Skeletal muscle cell (primary cell): ENCODE data around the gene ACSF3.

Experiments
- DNase-seq: peaks from one replicate; pipeline ENCODE4 v3.0.0-alpha.2; 2010; ENCODE audit warnings: low read depth
- H3K4me3 ChIP-seq: 2 replicates; pipeline ENCODE4 v1.5.1; 2011; ENCODE audit warnings: low read depth, mild to moderate bottlenecking, control low read depth, low read length, moderate library complexity

ACSF3 gene

DNA sequence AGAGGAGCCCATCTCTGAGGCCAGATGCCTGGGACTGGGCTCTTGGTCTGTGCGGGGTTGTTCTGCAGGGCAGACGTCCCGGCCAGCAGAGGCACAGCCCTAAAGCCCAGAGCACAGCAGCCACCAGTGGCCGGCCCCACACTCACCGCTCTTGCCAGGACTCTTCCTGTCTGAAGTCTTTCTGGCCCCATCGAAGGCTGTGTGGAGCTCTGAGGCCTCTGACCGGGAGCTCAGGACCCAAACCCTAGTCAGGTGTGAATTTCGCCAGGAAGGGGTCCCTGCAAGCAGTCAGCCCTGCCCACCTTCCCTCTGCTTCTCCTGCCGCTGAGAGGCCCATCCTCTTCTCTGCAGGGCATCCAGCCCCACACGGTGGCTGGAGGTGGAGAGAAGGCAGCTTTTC lies 10.7 kb downstream of the ACSF3 start:
- no peak overlapping the region for H3K4me3 ChIP-seq
- no peak for DNase-seq

DNA sequence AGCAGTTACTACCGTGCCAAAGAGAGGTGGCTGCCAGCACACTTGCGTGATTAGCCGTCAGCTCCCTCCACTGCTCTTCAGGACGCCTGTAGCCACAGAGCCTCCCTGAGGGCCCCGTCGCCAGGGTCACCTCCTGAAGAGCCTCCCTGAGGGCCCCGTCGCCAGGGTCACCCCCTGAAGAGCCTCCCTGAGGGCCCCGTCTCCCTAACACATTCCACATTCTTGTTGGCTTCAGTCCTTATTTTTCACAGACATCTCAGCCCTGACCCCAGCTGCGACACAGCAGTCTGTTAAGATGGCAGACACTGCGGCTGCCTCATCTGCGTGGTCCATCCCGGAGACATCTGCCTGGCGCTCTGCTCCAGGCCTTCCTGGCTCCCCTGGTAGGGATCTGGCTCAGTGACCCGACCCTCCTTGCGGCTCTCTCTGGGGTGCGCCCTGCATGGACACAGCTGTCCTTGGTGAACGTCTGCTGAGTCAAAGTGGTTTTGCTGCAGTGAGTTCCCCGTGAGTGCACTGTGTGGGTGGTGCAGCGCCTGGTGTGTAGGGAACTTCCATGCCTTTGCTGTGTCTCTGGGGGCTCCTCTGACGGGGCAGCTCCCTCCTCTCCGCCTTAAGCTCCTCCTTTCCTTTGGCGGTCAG lies 11.4 kb downstream of the ACSF3 start:
- H3K4me3 ChIP-seq: no peak overlapping the region
- DNase-seq: no peak

DNA sequence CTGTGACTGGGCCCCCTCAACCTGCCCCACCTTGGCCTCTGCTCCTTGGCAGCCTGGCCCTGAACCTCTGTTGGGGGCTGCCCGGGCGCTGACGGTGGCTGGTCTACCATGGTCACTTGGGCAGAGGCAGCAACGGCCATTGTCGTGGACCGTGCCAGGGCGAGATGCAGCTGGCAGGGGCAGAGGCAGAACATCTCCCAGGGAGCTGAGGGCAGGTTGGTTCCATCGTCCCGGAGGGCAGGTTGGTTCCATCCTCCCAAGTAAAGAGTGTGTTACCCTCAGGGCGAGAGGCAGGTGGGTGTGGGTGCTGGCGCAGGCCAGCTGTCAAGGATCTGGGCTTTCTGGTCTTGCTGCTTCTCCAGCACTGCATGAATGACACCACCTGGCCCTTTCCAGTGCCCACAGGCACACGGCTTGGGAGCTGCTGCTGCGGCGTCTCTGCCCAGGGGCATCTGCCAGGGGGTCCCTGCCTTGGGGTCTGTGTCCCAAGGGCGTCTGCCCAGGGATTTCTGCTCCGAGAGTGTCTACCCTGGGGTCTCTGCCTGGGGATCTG lies 12.0 kb downstream of the ACSF3 start:
- DNase-seq: no peak
- H3K4me3 ChIP-seq: no peak overlapping the region

DNA sequence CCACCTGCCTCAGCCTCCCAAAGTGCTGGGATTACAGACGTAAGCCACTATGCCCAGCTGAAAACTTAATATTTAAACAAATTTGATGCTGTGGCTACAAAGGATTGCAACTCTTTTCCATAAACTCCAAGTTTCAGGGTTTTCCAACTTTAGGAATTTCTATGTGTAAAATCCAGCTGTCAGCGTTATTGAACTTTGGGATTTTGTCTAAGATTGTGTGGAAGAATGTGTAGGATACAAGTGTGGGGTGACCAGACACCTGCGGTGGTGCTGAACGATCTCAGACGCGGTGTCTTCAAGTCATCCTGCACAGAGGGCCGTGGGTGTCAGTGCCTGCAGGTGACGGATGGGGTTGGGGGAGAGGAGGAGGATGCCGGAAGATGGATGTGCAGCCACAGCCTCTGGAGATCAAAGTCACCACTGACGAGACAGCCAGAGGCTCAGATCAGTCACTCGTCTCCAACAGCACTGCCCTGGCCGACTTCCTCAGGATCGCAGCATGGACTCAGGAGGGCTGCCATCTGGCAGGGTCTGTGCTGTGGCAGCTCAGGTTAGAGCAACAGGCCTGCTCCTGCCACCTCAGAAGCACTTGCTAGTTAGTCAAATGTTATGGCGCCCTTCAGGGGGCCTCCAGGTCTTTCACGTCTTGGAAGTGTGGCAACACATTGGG lies 13.0 kb downstream of the ACSF3 start:
- DNase-seq: no peak
- no peak overlapping the region for H3K4me3 ChIP-seq

DNA sequence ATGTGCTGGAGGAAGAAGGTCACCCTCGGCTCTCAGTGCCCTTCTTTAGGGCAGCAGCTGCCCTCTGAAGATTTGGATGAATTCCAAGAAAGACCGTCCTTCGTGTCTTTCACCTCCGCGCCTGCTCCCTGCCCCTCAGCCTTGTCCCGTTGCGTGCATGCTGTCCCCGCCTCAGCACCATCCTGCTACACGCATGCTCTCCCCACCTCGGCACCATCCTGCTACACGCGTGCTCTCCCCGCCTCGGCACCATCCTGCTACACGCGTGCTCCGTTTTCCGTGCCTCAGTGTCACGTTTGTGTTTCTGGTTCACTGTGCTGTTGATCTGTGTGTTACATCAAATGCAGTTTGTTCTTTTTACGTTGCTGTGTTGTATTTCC lies 13.5 kb downstream of the ACSF3 start:
- DNase-seq: no peak
- no peak overlapping the region for H3K4me3 ChIP-seq

DNA sequence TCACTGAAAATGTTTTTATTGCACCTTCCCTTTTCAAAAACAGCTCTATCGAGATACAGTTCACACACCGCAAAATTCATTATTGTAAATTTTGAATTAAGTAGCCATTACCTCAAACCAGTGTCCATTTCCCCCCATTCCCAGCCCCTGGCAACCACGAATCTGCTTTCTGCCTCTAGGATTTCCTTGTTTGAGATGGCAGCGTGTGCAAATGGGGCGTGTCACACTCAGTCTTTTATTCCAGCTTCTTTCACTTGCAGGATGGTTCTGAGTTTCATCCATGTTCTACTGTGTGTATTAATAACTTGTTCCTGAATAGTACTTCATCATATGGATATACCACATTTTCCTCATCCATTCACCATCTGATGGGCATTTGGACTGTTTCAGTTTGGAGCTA lies 14.8 kb downstream of the ACSF3 start:
- H3K4me3 ChIP-seq: no peak overlapping the region
- DNase-seq: no peak

DNA sequence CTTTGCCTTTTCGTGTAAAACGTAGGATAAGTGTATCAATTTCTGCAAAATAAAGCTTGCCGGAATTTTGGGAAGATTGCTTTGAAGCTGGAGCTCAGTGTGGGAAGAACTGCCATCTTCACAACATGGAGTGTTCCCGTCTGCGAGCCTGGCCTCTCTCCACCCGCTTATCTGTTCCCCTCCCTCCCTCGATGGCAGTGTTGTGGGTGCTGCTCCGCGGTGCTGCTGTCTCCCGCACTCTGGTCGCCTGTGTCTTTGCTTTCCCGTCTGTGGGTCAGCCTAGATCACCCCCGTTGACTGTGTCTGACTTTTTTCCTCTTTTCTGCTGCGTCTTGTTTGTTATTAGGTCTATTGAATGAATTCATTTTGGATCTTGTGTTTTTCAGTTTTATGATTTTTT lies 17.0 kb downstream of the ACSF3 start:
- no peak for DNase-seq
- no peak overlapping the region for H3K4me3 ChIP-seq

DNA sequence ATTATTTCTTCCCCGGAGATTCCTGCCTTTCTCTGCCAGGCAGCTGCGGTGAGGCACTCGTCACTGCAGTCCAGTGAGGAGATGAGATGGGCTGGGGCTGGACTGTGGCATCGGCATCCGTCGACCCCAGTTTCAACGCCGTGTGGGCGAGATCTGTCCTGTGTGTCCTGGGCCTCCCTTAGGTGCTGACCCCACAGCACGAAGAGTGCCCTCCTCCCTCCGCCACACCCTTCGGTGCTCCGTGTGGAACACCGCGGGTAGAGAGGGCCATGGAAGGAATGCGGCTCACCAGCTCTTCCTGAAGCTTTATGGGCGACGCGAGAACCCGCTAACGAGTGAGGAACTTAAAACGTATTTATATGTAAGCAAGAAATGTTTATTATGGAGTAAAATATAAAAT lies 17.6 kb downstream of the ACSF3 start:
- H3K4me3 ChIP-seq: no peak overlapping the region
- no peak for DNase-seq

DNA sequence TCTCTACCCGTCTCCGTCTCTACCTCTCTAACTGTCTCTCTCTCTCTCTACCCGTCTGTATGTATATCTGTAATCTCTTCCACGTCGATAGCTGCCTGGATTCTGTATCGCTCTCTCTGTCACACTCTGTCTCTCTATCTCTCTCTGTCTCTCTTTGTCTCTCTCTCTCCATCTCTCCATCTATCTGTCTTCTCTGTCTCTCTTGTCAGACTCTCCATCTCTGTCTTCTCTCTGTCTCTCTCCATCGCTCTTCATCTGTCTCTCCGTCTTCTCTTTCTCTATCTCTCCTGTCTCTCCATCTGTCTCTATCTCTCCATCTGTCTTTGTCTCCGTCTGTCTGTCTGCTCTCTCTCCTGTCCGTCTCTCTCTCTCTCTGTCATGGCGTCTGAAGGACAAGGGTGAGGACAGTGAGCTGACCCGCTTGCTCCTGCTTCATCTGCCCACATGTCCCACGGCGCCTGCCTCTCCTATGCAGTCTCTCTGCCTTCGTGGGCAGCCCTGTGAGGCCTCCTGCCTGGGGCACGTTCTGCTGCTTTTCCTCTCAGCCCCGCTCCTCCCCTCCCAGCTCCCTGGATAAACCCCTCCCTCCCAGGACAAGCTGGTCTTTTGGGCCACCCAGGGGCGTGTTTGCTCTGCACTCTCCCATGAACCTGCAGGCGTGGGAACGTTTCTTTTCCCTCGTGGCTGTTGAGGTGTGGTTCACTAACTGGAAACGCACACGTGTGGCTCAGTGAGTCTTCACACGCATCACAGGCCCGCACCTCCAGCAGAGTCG lies 18.9 kb downstream of the ACSF3 start:
- DNase-seq: no peak
- no peak overlapping the region for H3K4me3 ChIP-seq

DNA sequence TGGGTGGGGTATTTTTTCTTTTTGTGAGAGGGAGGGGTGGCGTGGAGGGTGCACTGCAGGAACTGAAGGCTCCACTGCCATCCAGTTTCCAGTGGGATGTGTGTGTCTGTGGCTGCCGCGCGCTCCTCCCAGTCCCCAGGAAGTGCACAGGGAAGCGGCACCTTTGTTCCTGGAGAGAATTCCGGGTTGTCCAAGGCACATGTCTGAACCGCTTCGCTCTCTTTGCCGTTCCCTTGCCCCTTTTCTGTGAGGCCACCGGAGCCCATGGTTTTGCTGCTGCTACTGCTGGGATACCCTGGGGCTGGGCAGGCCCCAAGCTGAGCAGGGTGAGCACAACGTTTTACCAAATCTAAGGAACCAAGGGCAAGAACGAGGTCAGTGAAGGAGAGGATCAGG lies 19.5 kb downstream of the ACSF3 start:
- no peak overlapping the region for H3K4me3 ChIP-seq
- DNase-seq: no peak

DNA sequence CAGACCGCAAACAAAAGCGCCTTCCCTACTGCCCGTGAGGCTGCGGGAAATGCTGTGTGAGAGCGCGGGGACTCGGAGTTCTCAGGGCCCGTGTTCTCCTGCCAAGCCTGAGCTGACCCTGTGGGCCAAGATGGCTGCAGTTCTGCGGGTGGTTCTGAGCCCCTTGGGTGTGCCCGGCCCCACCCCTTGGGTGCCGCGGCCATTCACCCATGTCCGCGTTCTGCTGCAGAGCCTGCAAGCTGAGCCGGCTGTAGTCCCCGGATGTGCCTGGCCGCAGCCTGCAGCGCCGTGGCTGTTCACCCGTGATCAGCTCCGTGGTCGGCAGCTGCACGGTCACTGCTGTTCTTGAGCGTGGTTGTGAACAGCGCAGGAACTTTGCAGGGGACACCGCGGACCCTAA lies 20.0 kb downstream of the ACSF3 start:
- DNase-seq: no peak
- H3K4me3 ChIP-seq: no peak overlapping the region

DNA sequence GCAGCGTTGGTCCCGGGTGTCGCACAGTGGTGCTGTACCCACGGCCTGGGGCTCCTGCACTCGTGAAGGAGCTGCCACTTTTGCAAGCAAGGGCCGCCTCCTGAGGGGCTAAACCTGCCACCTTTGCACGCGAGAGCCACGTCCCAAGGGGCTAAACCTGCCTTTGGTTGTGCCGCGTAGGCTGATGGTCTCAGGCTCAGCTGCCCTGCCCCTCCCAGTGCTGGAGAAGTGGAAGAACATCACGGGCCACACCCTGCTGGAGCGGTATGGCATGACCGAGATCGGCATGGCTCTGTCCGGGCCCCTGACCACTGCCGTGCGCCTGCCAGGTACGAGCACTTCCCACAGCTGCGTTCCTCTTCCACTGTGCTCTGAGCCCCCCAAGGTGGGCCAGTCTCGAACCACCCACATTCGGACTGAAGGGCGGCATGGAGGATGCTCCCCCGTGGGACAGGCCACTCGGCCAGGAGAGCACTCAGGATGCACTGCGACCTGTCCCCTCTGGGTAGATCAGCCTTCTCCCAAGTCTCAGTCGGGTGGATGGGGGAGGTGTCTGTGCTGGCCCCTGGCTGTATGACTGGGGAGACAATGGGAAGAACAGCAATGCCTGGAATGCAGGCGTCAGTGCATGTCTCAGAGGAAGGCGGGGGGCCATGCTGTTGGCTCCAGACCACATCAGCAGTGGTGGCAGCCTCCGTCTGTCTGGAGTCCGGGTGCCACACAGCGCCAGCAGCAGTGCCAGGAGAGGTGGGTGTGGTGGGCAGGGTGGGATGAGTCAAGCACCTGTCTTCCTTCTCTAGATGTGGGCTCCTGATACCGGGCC lies 20.7 kb downstream of the ACSF3 start:
- no peak overlapping the region for H3K4me3 ChIP-seq

DNA sequence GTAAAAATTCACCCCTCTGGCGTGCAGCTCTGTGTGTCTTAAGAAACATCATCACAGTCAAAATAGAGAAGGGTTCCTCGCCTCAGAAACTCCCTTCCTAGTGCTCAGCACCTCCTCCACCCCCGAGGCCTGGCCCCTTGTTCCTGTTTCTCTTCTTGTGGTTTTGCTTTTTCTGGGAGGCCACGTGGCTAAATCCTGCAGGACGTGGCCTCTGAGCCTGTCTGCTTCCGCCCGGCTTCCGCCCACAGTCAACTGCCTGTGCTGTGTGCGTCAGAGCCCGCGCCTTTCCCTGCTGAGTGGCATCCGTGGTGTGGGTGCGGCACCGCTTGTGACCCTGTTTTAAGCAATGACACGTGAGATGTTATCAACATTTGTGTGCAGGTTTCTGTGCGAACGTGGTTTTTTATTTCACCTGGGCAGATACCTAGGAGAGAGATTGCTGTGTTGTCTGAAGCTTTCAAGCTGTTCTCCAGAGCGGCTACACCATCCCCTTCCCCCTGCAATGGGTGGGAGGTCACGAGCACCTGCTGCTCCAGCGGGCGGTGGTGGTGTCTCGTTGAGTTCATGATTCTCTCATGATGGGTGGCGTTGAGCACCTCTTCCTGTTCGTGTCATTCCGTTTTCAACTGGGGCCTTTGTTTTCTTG lies 21.7 kb downstream of the ACSF3 start:
- no peak overlapping the region for H3K4me3 ChIP-seq
- no peak for DNase-seq

More for the DNA sequence above, 20.7 kb downstream of the ACSF3 start:
- DNase-seq: no peak

DNA sequence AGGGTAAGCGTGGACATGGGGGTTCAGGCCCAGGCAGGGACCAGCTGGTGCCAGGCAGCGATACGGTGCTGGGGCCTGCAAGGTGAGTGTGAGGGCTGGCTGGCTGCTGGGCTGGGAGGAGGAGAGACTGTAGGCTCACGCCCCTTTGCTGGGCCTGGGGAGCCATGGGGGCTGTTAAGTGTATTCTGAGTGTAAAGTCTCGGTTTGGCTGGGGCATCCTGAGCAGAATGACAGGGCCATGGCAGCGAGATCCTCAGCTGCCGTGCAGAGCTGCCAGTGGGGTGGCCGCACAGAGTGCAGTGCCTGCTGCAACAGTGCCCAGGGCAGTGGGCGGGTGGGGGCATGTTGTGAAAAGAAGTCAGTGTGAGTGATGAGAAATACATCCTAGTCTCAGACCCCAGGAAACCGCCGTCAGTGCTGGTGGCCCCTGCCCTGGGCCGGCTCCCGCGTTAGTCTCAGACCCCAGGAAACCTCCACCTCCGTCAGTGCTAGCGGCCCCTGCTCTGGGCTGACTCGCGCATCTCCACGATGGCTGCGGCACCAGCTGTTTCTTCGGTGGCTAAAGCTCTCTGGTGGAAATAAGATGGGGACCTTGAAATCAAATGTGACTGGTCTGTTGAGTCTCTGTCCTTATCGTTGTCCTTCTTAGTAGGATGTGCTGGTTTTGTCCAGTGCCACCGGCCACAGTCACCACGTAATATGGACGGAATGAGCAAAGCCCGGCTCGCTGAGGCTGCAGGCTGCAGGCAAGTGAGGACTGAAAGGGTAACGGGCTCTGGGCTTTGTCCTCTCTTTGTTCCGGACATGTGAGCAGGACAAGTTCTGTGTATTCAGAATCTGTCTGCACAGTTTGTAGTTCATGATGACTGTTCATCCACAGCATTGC lies 22.9 kb downstream of the ACSF3 start:
- H3K4me3 ChIP-seq: no peak overlapping the region
- DNase-seq: no peak

DNA sequence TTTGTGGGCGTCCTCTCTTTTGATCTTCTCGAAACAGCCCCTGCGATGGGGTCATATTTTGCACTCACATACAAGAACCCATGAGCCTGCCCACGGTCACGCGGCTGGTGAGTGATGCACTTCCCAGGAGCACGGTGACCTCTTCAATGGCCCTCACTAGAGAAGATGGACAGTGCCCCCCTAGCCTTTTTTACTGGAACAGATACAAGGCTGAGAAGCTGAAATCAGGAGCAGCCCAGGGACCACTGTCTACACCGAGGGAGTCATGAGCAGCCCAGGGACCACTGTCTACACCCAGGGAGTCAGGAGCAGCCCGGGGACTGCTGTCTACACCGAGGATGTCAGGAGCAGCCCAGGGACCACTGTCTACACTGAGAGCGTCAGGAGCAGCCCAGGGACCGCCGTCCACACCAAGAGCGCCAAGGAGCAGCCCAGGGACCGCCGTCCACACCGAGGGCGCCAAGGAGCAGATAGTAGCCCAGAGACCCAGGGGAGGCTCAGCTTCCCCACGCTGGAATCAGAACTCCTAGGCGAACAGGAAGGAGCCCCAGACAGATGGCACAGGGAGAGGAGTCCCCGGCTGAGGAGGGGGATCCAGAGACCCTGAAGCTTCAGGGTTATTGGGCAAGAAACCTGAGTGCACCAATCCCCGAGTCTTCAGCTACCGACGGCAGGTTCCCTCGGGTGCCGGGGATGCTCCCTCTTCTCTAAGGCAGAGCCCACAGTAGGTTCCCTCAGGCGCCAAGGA lies 23.7 kb downstream of the ACSF3 start:
- DNase-seq: no peak
- H3K4me3 ChIP-seq: no peak overlapping the region

DNA sequence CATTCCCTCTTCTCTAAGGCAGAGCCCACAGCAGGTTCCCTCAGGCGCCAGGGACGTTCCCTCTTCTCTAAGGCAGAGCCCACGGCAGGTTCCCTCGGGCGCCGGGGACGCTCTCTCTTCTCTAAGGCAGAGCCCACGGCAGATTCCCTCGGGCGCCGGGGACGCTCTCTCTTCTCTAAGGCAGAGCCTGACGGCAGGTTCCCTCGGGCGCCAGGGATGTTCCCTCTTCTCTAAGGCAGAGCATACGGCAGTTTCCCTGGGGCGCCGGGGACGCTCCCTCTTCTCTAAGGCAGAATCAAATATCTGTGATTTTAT lies 24.3 kb downstream of the ACSF3 start:
- no peak overlapping the region for H3K4me3 ChIP-seq

DNA sequence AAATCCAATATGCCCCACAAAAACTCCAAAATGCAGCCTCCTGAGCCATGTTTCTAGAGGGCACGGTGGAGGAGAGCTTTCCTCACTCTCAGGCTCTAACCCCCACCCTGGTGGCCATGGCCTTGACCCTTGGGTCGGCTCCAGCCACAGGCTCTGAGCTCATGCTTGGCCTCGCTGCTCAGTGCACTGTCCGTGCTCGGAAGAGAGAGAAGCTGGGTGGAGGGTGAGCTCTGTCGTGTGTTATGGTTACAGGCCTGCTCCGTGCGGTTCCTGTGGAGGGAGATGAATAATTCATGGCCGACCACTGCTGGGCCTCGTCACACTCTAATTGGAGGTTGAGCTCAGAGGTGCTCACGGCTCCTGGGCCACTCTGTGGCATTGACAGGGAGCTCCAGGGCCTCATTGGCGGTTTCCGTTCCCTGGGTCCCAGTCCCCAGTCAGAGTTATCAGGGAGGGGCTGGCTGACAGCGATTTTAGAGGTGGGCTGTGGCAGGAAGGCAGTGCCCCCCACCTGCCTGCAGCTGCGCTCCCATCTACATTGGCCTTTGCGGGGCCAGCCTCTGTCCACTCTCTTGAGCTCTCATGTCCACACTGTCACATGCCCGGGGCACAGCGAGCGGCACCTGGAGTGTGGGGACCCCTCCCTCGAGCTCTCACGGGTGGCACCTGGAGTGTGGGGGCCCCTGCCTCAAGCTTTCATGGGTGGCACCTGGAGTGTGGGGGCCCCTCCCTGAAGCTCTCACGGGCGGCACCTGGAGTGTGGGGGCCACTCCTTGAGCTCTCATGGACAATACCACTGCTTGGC lies 24.9 kb downstream of the ACSF3 start:
- no peak overlapping the region for H3K4me3 ChIP-seq
- no peak for DNase-seq

More for the DNA sequence above, 24.3 kb downstream of the ACSF3 start:
- no peak for DNase-seq
